Type B pancreatic cell (in vitro differentiated cells): ENCODE results near the gene RPS14. TPM values are rescaled to one million over a fixed set of nuclear protein-coding genes. Genes with fewer than 3 reads are reported as not detected.
"Not testable (repeated sequence)": the region's sequence is repeated elsewhere in the genome, so short reads cannot be mapped to it uniquely, and the experiment has no call there.

Source experiments
- DNase-seq: peaks from one replicate; pipeline ENCODE4 v3.0.0; 2021; ENCODE audit warnings: mixed read lengths; ENCODE audit not compliant: unreplicated experiment; ENCODE audit errors: extremely low spot score
- H3K27ac Mint-ChIP-seq: 2 replicates; pipeline ENCODE4 v1.8.0; 2021; ENCODE audit warnings: mild to moderate bottlenecking, mixed read lengths
- H3K27me3 Mint-ChIP-seq: 2 replicates; pipeline ENCODE4 v1.8.0; 2021; ENCODE audit warnings: mixed read lengths
- H3K36me3 Mint-ChIP-seq: 2 replicates; pipeline ENCODE4 v1.8.0; 2021; ENCODE audit warnings: mixed read lengths
- H3K4me1 Mint-ChIP-seq: one replicate; pipeline ENCODE4 v1.8.0; 2021; ENCODE audit warnings: mixed read lengths; ENCODE audit not compliant: unreplicated experiment
- H3K4me3 Mint-ChIP-seq: 2 replicates; pipeline ENCODE4 v1.8.0; 2021; ENCODE audit warnings: mild to moderate bottlenecking, mixed read lengths
- H3K9me3 Mint-ChIP-seq: 2 replicates; pipeline ENCODE4 v1.8.0; 2021; ENCODE audit warnings: mixed read lengths
- CTCF ChIP-seq: fragments of 200-600 bp; sonication (generic); conservative IDR thresholded peaks from 2 replicates; pipeline ENCODE4 v1.5.0; 2021; ENCODE audit warnings: antibody characterized with exemption, mild to moderate bottlenecking
- total RNA-seq: library from RNA; stranded (reverse); gene quantifications from 2 replicates; pipeline ENCODE4 v1.2.1, GENCODE V29; 2021; ENCODE audit warnings: low replicate concordance

The RPS14 gene
- total RNA-seq, 1 donor from 2014 or later, result 2,469 TPM

- H3K27ac Mint-ChIP-seq, result peak overlapping the region; percentile 93
- peaks cover under 1% of the 10 kb centered on the region for H3K36me3 Mint-ChIP-seq
- H3K4me1 Mint-ChIP-seq, result peaks cover 50% of the 10 kb centered on the region
- H3K9me3 Mint-ChIP-seq, result no peaks in the 10 kb centered on the region
- no peaks in the 10 kb centered on the region for H3K27me3 Mint-ChIP-seq
- H3K4me3 Mint-ChIP-seq, result peak overlapping the region; percentile 89
- peak; percentile 88 for DNase-seq
- TF ChIP-seq CTCF, result no peak
Measured at GRCh38 chr5:150485693-150486401, 36.3 kb upstream of the RPS14 start.

- no peaks in the 10 kb centered on the region for H3K9me3 Mint-ChIP-seq
- no peak for TF ChIP-seq CTCF
- peak overlapping the region; percentile 93 for H3K27ac Mint-ChIP-seq
- H3K4me3 Mint-ChIP-seq, result peak overlapping the region; percentile 89
- DNase-seq, result no peak
- no peaks in the 10 kb centered on the region for H3K27me3 Mint-ChIP-seq
- no peaks in the 10 kb centered on the region for H3K36me3 Mint-ChIP-seq
- peaks cover 43% of the 10 kb centered on the region for H3K4me1 Mint-ChIP-seq
Measured at GRCh38 chr5:150484964-150485692, 35.6 kb upstream of the RPS14 start.

- DNase-seq, result no peak
- Mint-ChIP-seq H3K27ac (peak overlapping the region; percentile 62), H3K36me3 (no peaks in the 10 kb centered on the region), H3K4me3 (peak overlapping the region; percentile 41), H3K27me3 (no peaks in the 10 kb centered on the region), H3K4me1 (peaks cover 15% of the 10 kb centered on the region), H3K9me3 (no peaks in the 10 kb centered on the region)
- TF ChIP-seq CTCF, result no peak
Measured at GRCh38 chr5:150481972-150482406, 32.5 kb upstream of the RPS14 start.

- Mint-ChIP-seq H3K27me3 (no peaks in the 10 kb centered on the region), H3K4me3 (no peak overlapping the region), H3K27ac (peak overlapping the region; percentile 62), H3K4me1 (peaks cover 15% of the 10 kb centered on the region), H3K9me3 (no peaks in the 10 kb centered on the region), H3K36me3 (no peaks in the 10 kb centered on the region)
- DNase-seq, result no peak
- TF ChIP-seq CTCF, result no peak
Measured at GRCh38 chr5:150481708-150481965, 32.1 kb upstream of the RPS14 start.

GRCh38 chr5:150479416-150479815 lies 29.9 kb upstream of the RPS14 start:
- H3K36me3 Mint-ChIP-seq, result no peaks in the 10 kb centered on the region
- no peaks in the 10 kb centered on the region for H3K9me3 Mint-ChIP-seq
- H3K27ac Mint-ChIP-seq, result no peak overlapping the region
- no peak for DNase-seq
- no peak for TF ChIP-seq CTCF
- no peak overlapping the region for H3K4me3 Mint-ChIP-seq
- no peaks in the 10 kb centered on the region for H3K27me3 Mint-ChIP-seq
- H3K4me1 Mint-ChIP-seq, result peaks cover 13% of the 10 kb centered on the region

- H3K27ac Mint-ChIP-seq, H3K4me3 Mint-ChIP-seq, DNase-seq, H3K9me3 Mint-ChIP-seq, H3K36me3 Mint-ChIP-seq, H3K27me3 Mint-ChIP-seq: not testable (repeated sequence)
- peaks cover 19% of the 10 kb centered on the region for H3K4me1 Mint-ChIP-seq
Measured at GRCh38 chr5:150476568-150476967, 27.0 kb upstream of the RPS14 start.
